ENCODE results near the gene EPS8L3.

- TF ChIP-seq, protein P1, sequence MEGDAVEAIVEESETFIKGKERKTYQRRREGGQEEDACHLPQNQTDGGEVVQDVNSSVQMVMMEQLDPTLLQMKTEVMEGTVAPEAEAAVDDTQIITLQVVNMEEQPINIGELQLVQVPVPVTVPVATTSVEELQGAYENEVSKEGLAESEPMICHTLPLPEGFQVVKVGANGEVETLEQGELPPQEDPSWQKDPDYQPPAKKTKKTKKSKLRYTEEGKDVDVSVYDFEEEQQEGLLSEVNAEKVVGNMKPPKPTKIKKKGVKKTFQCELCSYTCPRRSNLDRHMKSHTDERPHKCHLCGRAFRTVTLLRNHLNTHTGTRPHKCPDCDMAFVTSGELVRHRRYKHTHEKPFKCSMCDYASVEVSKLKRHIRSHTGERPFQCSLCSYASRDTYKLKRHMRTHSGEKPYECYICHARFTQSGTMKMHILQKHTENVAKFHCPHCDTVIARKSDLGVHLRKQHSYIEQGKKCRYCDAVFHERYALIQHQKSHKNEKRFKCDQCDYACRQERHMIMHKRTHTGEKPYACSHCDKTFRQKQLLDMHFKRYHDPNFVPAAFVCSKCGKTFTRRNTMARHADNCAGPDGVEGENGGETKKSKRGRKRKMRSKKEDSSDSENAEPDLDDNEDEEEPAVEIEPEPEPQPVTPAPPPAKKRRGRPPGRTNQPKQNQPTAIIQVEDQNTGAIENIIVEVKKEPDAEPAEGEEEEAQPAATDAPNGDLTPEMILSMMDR (IDR thresholded peaks at IDR 0.05) = no peak
- no peak for TF ChIP-seq POLR2A (IDR thresholded peaks at IDR 0.05)
Measured at GRCh38 chr1:109783436-109783835, 19.7 kb upstream of the EPS8L3 start.

Measured in esophagus squamous epithelium (tissue), 4 donors.